Activated T-helper 2 cell treated with anti-CD3 and anti-CD28 coated beads, Interferon-gamma antibody, Interleukin-2, Interleukin-4, amounts not matched to agents 10 μg/mL and 5 μg/mL and 100 μg/mL, durations not matched to agents 14 hours and 24 hours and 36 hours (primary cell): ENCODE results near the gene RAD18. TPM values are rescaled to one million over a fixed set of nuclear protein-coding genes. Genes with fewer than 3 reads are reported as not detected.

ENCODE experiments used
- DNase-seq: peaks from one replicate; pipeline ENCODE4 v3.0.0; 2021; ENCODE audit warnings: low spot score
- H3K27ac Mint-ChIP-seq: one replicate; pipeline ENCODE4 v1.8.0; 2021; ENCODE audit warnings: mixed read lengths
- H3K27me3 Mint-ChIP-seq: one replicate; pipeline ENCODE4 v1.8.0; 2021; ENCODE audit warnings: low read depth, mixed read lengths
- H3K36me3 Mint-ChIP-seq: one replicate; pipeline ENCODE4 v1.8.0; 2021; ENCODE audit warnings: low read depth, mixed read lengths
- H3K4me1 Mint-ChIP-seq: one replicate; pipeline ENCODE4 v1.8.0; 2021; ENCODE audit warnings: low read depth, mixed read lengths
- H3K4me3 Mint-ChIP-seq: one replicate; pipeline ENCODE4 v1.8.0; 2021; ENCODE audit warnings: low read depth, mild to moderate bottlenecking, moderate library complexity, mixed read lengths
- H3K9me3 Mint-ChIP-seq: one replicate; pipeline ENCODE4 v1.8.0; 2021; ENCODE audit warnings: mixed read lengths
- intact Hi-C: fragments of 100-400 bp; cut with micrococcal nuclease; formaldehyde crosslinking; loops from one replicate; pipeline ENCODE4 v1.15.1; 2023
- total RNA-seq: library from RNA; stranded (reverse); gene quantifications from 2 replicates; pipeline ENCODE4 v1.2.3, GENCODE V29; 2022

RAD18 gene
- total RNA-seq, 1 donor from 2014 or later: 46.1 TPM

- peaks cover 6% of the 10 kb centered on the region for H3K4me1 Mint-ChIP-seq
- peaks cover 6% of the 10 kb centered on the region for H3K27me3 Mint-ChIP-seq
- DNase-seq: no peak
- H3K4me3 Mint-ChIP-seq: no peak overlapping the region
- no peak overlapping the region for H3K27ac Mint-ChIP-seq
- intact Hi-C loops: no loop called here
- no peaks in the 10 kb centered on the region for H3K9me3 Mint-ChIP-seq
- H3K36me3 Mint-ChIP-seq: no peaks in the 10 kb centered on the region
These were observed 5.2 kb upstream of the RAD18 start for GRCh38 chr3:8968375-8968882.

GRCh38 chr3:8967553-8967952, 4.3 kb upstream of the RAD18 start:
- Mint-ChIP-seq H3K4me3 (no peak overlapping the region), H3K36me3 (no peaks in the 10 kb centered on the region), H3K27me3 (peaks cover 6% of the 10 kb centered on the region), H3K9me3 (no peaks in the 10 kb centered on the region), H3K4me1 (peaks cover 9% of the 10 kb centered on the region), H3K27ac (no peak overlapping the region)
- intact Hi-C loops: no loop called here
- no peak for DNase-seq

- peaks cover 6% of the 10 kb centered on the region for H3K27me3 Mint-ChIP-seq
- H3K27ac Mint-ChIP-seq: no peak overlapping the region
- no peak overlapping the region for H3K4me3 Mint-ChIP-seq
- DNase-seq: no peak
- intact Hi-C loops: no loop called here
- H3K9me3 Mint-ChIP-seq: no peaks in the 10 kb centered on the region
- H3K36me3 Mint-ChIP-seq: no peaks in the 10 kb centered on the region
- H3K4me1 Mint-ChIP-seq: peaks cover 13% of the 10 kb centered on the region
These were observed 3.6 kb upstream of the RAD18 start for GRCh38 chr3:8966820-8967348.

- intact Hi-C loops: no loop called here
- H3K27me3 Mint-ChIP-seq: peaks cover 6% of the 10 kb centered on the region
- no peak overlapping the region for H3K4me3 Mint-ChIP-seq
- H3K27ac Mint-ChIP-seq: no peak overlapping the region
- no peaks in the 10 kb centered on the region for H3K9me3 Mint-ChIP-seq
- peaks cover 17% of the 10 kb centered on the region for H3K4me1 Mint-ChIP-seq
- peaks cover 5% of the 10 kb centered on the region for H3K36me3 Mint-ChIP-seq
- DNase-seq: no peak
These were observed 3.0 kb upstream of the RAD18 start for GRCh38 chr3:8966150-8966819.

- H3K4me1 Mint-ChIP-seq: peaks cover 28% of the 10 kb centered on the region
- peaks cover 6% of the 10 kb centered on the region for H3K27me3 Mint-ChIP-seq
- H3K27ac Mint-ChIP-seq: no peak overlapping the region
- no peaks in the 10 kb centered on the region for H3K9me3 Mint-ChIP-seq
- H3K36me3 Mint-ChIP-seq: peaks cover 19% of the 10 kb centered on the region
- peak overlapping the region; percentile 82 for H3K4me3 Mint-ChIP-seq
- intact Hi-C loops: loop anchor here (5.0 kb wide), 1 partner anchor 1358 kb away; the partner anchor contains the start of gene SEC13
- DNase-seq: no peak
These were observed 1.4 kb upstream of the RAD18 start for GRCh38 chr3:8964436-8965370.

- peak overlapping the region; percentile 82 for H3K4me3 Mint-ChIP-seq
- no peak for DNase-seq
- H3K9me3 Mint-ChIP-seq: no peaks in the 10 kb centered on the region
- peaks cover 39% of the 10 kb centered on the region for H3K4me1 Mint-ChIP-seq
- H3K27ac Mint-ChIP-seq: peak overlapping the region; percentile 98
- H3K36me3 Mint-ChIP-seq: peaks cover 39% of the 10 kb centered on the region
- intact Hi-C loops: loop anchor here (2.0 to 5.0 kb wide), 2 partner anchors 400 to 1360 kb away; partner anchors contain the start of genes SEC13 and THUMPD3
- H3K27me3 Mint-ChIP-seq: peaks cover 2% of the 10 kb centered on the region
These were observed 928 bp downstream of the RAD18 start for GRCh38 chr3:8962226-8962861.

- Mint-ChIP-seq H3K27me3 (no peaks in the 10 kb centered on the region), H3K27ac (no peak overlapping the region), H3K9me3 (no peaks in the 10 kb centered on the region), H3K4me3 (no peak overlapping the region), H3K36me3 (peaks cover 52% of the 10 kb centered on the region), H3K4me1 (peaks cover 43% of the 10 kb centered on the region)
- DNase-seq: no peak
- intact Hi-C loops: loop anchor here (5.0 kb wide), 1 partner anchor 1363 kb away; the partner anchor contains the start of gene SEC13
These were observed 3.6 kb downstream of the RAD18 start for GRCh38 chr3:8959668-8960067.

GRCh38 chr3:8954938-8955763, 8.1 kb downstream of the RAD18 start:
- peaks cover 25% of the 10 kb centered on the region for H3K4me1 Mint-ChIP-seq
- peaks cover 42% of the 10 kb centered on the region for H3K36me3 Mint-ChIP-seq
- intact Hi-C loops: no loop called here
- DNase-seq: no peak
- H3K27ac Mint-ChIP-seq: no peak overlapping the region
- H3K27me3 Mint-ChIP-seq: no peaks in the 10 kb centered on the region
- H3K9me3 Mint-ChIP-seq: no peaks in the 10 kb centered on the region
- no peak overlapping the region for H3K4me3 Mint-ChIP-seq

- Mint-ChIP-seq H3K9me3 (no peaks in the 10 kb centered on the region), H3K4me1 (peaks cover 18% of the 10 kb centered on the region), H3K36me3 (peaks cover 25% of the 10 kb centered on the region), H3K27me3 (no peaks in the 10 kb centered on the region), H3K27ac (no peak overlapping the region), H3K4me3 (no peak overlapping the region)
- intact Hi-C loops: no loop called here
- no peak for DNase-seq
These were observed 10.0 kb downstream of the RAD18 start for GRCh38 chr3:8953313-8953712.

GRCh38 chr3:8952130-8952529, 11.1 kb downstream of the RAD18 start:
- DNase-seq: no peak
- Mint-ChIP-seq H3K27me3 (no peaks in the 10 kb centered on the region), H3K27ac (no peak overlapping the region), H3K9me3 (no peaks in the 10 kb centered on the region), H3K4me3 (no peak overlapping the region), H3K4me1 (peaks cover 16% of the 10 kb centered on the region), H3K36me3 (peaks cover 28% of the 10 kb centered on the region)
- intact Hi-C loops: no loop called here

- no peak for DNase-seq
- H3K27me3 Mint-ChIP-seq: no peaks in the 10 kb centered on the region
- H3K4me1 Mint-ChIP-seq: peaks cover 6% of the 10 kb centered on the region
- intact Hi-C loops: no loop called here
- H3K27ac Mint-ChIP-seq: no peak overlapping the region
- H3K4me3 Mint-ChIP-seq: no peak overlapping the region
- H3K36me3 Mint-ChIP-seq: peaks cover 63% of the 10 kb centered on the region
- peaks cover 18% of the 10 kb centered on the region for H3K9me3 Mint-ChIP-seq
These were observed 17.2 kb downstream of the RAD18 start for GRCh38 chr3:8945890-8946600.
